OCI-LY1 (cell line): ENCODE results near the gene MTSS2.

Experiments
- H2AFZ ChIP-seq: fragments of 200-600 bp; sonication (generic), shearing (Covaris generic); 2 replicates; pipeline ENCODE4 v1.6.0; 2014; ENCODE audit warnings: antibody characterized with exemption, mild to moderate bottlenecking, low read length
- H3F3A ChIP-seq: fragments of 200-600 bp; sonication (generic), shearing (Covaris generic); 2 replicates; pipeline ENCODE4 v1.6.0; 2014; ENCODE audit warnings: mild to moderate bottlenecking, antibody characterized with exemption, low read length, moderate library complexity; ENCODE audit not compliant: insufficient read depth
- H3K27ac ChIP-seq: fragments of 200-600 bp; sonication (generic); 2 replicates; pipeline ENCODE4 v1.5.1; 2014; ENCODE audit warnings: low read length, mixed run types, mild to moderate bottlenecking, low read depth; ENCODE audit not compliant: poor library complexity, severe bottlenecking
- H3K27me3 ChIP-seq: fragments of 200-600 bp; sonication (generic); 2 replicates; pipeline ENCODE4 v1.6.0; 2014; ENCODE audit warnings: antibody characterized with exemption, mild to moderate bottlenecking, low read length, moderate library complexity; ENCODE audit not compliant: insufficient read depth
- H3K36me3 ChIP-seq: fragments of 200-600 bp; sonication (generic); 2 replicates; pipeline ENCODE4 v1.6.1; 2014; ENCODE audit warnings: mild to moderate bottlenecking, antibody characterized with exemption, low read length, moderate library complexity, mixed read lengths; ENCODE audit not compliant: insufficient read depth
- H3K4me1 ChIP-seq: fragments of 200-600 bp; sonication (generic); 2 replicates; pipeline ENCODE4 v1.5.1; 2014; ENCODE audit warnings: mild to moderate bottlenecking, low read length, moderate library complexity; ENCODE audit not compliant: insufficient read depth, severe bottlenecking
- H3K4me2 ChIP-seq: fragments of 200-600 bp; sonication (generic), shearing (Covaris generic); 2 replicates; pipeline ENCODE4 v1.6.1; 2014; ENCODE audit warnings: low read length
- H3K4me3 ChIP-seq: fragments of 200-600 bp; sonication (generic); 2 replicates; pipeline ENCODE4 v1.5.1; 2014; ENCODE audit warnings: low read length, low read depth, mild to moderate bottlenecking, mixed read lengths; ENCODE audit not compliant: poor library complexity, severe bottlenecking
- H3K79me2 ChIP-seq: fragments of 200-600 bp; shearing (Covaris generic); 2 replicates; pipeline ENCODE4 v1.6.1; 2016; ENCODE audit warnings: mixed run types, low read length, mixed read lengths; ENCODE audit not compliant: insufficient read depth
- H3K9ac ChIP-seq: fragments of 200-600 bp; sonication (generic), shearing (Covaris generic); 2 replicates; pipeline ENCODE4 v1.6.1; 2014; ENCODE audit warnings: mild to moderate bottlenecking, low read length, mixed read lengths
- H3K9me2 ChIP-seq: fragments of 200-600 bp; sonication (generic), shearing (Covaris generic); 2 replicates; pipeline ENCODE4 v1.6.1; 2014; ENCODE audit warnings: low read depth, mild to moderate bottlenecking, low read length, mixed read lengths
- H3K9me3 ChIP-seq: fragments of 200-600 bp; shearing (Covaris generic); 2 replicates; pipeline ENCODE4 v1.6.1; 2014; ENCODE audit warnings: low read length, mixed read lengths
- H4K20me1 ChIP-seq: fragments of 200-600 bp; sonication (generic), shearing (Covaris generic); 2 replicates; pipeline ENCODE4 v1.6.0; 2016; ENCODE audit warnings: mild to moderate bottlenecking, low read length; ENCODE audit not compliant: insufficient read depth
- CTCF ChIP-seq: fragments of 200-600 bp; sonication (generic), shearing (Covaris generic); IDR thresholded peaks from 2 replicates; pipeline ENCODE4 v1.5.1; 2017; ENCODE audit warnings: mild to moderate bottlenecking, antibody characterized with exemption, low read length, moderate library complexity, mixed read lengths
- EZH2 ChIP-seq: fragments of 200-600 bp; sonication (generic), shearing (Covaris generic); IDR thresholded peaks from 2 replicates; pipeline ENCODE4 v1.8.0; 2017; ENCODE audit warnings: borderline replicate concordance, mixed run types, mild to moderate bottlenecking, antibody characterized with exemption, low read length, moderate library complexity, mixed read lengths

Gene MTSS2

DNA sequence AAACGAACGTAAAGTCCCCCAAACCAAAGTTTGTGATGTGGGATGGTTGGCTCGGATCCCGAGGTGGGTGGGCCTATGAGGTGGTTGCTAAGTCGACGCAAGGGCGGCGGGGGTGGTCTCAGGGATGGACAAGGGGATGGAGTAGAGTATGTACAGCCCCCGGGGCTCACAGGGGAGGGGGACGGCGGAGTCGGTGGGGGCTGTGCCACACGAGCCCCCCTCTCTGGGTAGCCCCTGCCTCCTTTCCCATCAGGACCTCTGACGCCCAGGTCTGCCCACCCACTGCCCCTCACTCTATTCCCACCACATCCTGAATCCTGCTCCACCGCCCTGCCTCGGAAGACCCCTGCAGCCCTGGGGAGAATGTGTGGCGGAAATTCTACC lies 24.3 kb downstream of the MTSS2 start:
- no peak for TF ChIP-seq CTCF
- TF ChIP-seq EZH2: no peak
- Histone ChIP-seq H4K20me1 (no peaks in the 10 kb centered on the region), H3K36me3 (no peaks in the 10 kb centered on the region), H3K9me3 (no peaks in the 10 kb centered on the region), H3F3A (no peaks in the 10 kb centered on the region), H3K79me2 (no peaks in the 10 kb centered on the region), H2AFZ (no peak overlapping the region), H3K4me3 (no peak overlapping the region), H3K27me3 (peaks cover 5% of the 10 kb centered on the region; the same call in 1 of the 2 replicates), H3K9me2 (no peaks in the 10 kb centered on the region), H3K27ac (no peak overlapping the region), H3K4me2 (no peak overlapping the region), H3K4me1 (peaks cover 4% of the 10 kb centered on the region), H3K9ac (no peak overlapping the region)

DNA sequence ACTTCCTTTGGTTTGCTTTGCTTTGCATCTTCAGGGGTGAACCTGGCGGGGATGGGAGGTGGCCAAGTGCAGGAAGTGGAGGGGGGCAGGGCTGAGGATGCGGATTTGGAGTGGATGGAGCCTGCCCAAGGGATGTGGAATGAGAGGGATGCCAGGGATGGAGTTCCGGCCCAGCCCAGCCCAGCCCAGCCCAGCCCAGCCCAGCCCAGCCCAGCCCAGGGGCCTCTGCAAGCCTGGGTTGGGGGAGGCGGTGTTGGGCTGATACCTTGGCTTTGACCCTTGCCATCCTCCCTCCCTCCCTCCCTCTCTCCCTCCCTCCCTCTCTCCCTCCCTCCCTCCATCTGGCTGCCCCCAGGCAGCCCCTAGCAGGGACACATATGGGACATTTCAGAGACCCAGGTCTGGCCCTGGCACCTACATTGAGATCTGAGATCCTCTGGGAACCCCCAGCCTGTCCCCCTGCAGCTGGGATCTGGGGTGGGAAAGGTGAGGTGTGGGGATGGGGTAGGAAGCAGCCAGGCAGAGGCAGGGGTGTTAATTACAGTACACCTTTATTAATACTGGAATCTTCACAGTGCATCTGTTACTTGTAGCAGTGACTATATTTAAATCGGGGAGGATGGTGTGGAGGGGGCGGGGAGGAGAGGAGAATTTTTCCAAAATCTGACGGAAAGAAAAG lies 25.0 kb downstream of the MTSS2 start:
- no peak overlapping the region for H3K27ac ChIP-seq
- no peak overlapping the region for H3K4me3 ChIP-seq
- no peaks in the 10 kb centered on the region for H3K36me3 ChIP-seq
- no peaks in the 10 kb centered on the region for H3F3A ChIP-seq
- peaks cover under 1% of the 10 kb centered on the region; the same call in 1 of the 2 replicates for H3K27me3 ChIP-seq
- H3K4me1 ChIP-seq: peaks cover 4% of the 10 kb centered on the region
- H3K79me2 ChIP-seq: no peaks in the 10 kb centered on the region
- no peak overlapping the region for H3K4me2 ChIP-seq
- no peaks in the 10 kb centered on the region for H4K20me1 ChIP-seq
- H3K9me3 ChIP-seq: no peaks in the 10 kb centered on the region
- no peak overlapping the region for H2AFZ ChIP-seq
- no peaks in the 10 kb centered on the region for H3K9me2 ChIP-seq
- TF ChIP-seq CTCF (no peak), EZH2 (no peak)
- no peak overlapping the region for H3K9ac ChIP-seq

DNA sequence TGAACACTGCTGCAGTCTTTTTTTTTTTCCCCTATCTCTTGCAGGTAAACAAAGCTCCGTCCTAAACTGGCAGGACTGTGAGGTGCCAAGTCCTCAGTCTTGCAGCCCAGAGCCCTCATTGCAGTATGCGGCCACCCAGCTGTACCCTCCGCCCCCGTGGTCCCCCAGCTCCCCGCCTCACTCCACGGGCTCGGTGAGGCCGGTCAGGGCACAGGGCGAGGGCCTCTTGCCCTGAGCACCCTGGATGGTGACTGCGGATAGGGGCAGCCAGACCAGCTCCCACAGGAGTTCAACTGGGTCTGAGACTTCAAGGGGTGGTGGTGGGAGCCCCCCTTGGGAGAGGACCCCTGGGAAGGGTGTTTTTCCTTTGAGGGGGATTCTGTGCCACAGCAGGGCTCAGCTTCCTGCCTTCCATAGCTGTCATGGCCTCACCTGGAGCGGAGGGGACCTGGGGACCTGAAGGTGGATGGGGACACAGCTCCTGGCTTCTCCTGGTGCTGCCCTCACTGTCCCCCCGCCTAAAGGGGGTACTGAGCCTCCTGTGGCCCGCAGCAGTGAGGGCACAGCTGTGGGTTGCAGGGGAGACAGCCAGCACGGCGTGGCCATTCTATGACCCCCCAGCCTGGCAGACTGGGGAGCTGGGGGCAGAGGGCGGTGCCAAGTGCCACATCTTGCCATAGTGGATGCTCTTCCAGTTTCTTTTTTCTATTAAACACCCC lies 25.7 kb downstream of the MTSS2 start:
- Histone ChIP-seq H3K36me3 (no peaks in the 10 kb centered on the region), H3K27me3 (no peaks in the 10 kb centered on the region), H3K4me3 (no peak overlapping the region), H3K27ac (no peak overlapping the region), H3K9me3 (no peaks in the 10 kb centered on the region), H3K9ac (no peak overlapping the region), H3K9me2 (no peaks in the 10 kb centered on the region), H3F3A (no peaks in the 10 kb centered on the region), H3K4me2 (no peak overlapping the region), H3K4me1 (peaks cover 4% of the 10 kb centered on the region), H4K20me1 (no peaks in the 10 kb centered on the region), H2AFZ (no peak overlapping the region), H3K79me2 (no peaks in the 10 kb centered on the region)
- TF ChIP-seq CTCF: no peak
- no peak for TF ChIP-seq EZH2
